HFF-Myc (cell line): ENCODE measurements around the gene GTF3C5.

ENCODE experiments used
- DNase-seq: peaks from one replicate; pipeline ENCODE4 v3.0.0-alpha.2; 2011; ENCODE audit warnings: low read depth; ENCODE audit errors: extremely low read depth
- H3K4me3 ChIP-seq: replicated peaks from 2 replicates; pipeline ENCODE4 v1.5.1; 2011; ENCODE audit warnings: low read depth, mild to moderate bottlenecking, control low read depth, low read length
- CTCF ChIP-seq: IDR thresholded peaks from 2 replicates; pipeline ENCODE4 v1.5.1; 2012; ENCODE audit warnings: mild to moderate bottlenecking, low read depth, low read length, control low read depth; ENCODE audit errors: missing control alignments

The GTF3C5 gene

GRCh38 chr9:133046196-133046899 lies 15.6 kb downstream of the GTF3C5 start:
- no peak for TF ChIP-seq CTCF
- no peak for DNase-seq
- H3K4me3 ChIP-seq = no peak overlapping the region

GRCh38 chr9:133046900-133047295 lies 16.1 kb downstream of the GTF3C5 start:
- TF ChIP-seq CTCF = no peak
- DNase-seq = no peak
- no peak overlapping the region for H3K4me3 ChIP-seq

GRCh38 chr9:133048595-133048994 lies 17.8 kb downstream of the GTF3C5 start:
- peak; percentile 39 for TF ChIP-seq CTCF
- DNase-seq = no peak
- H3K4me3 ChIP-seq = no peak overlapping the region

GRCh38 chr9:133049043-133049442 lies 18.2 kb downstream of the GTF3C5 start:
- no peak for DNase-seq
- TF ChIP-seq CTCF = no peak
- H3K4me3 ChIP-seq = no peak overlapping the region

GRCh38 chr9:133050142-133050541 lies 19.3 kb downstream of the GTF3C5 start:
- H3K4me3 ChIP-seq = no peak overlapping the region
- no peak for TF ChIP-seq CTCF
- DNase-seq = peak; percentile 63

GRCh38 chr9:133050781-133051180 lies 20.0 kb downstream of the GTF3C5 start:
- H3K4me3 ChIP-seq = no peak overlapping the region
- DNase-seq = no peak
- no peak for TF ChIP-seq CTCF
